PC-3 (cell line): ENCODE data around the gene SEL1L. TPM values are rescaled to one million over a fixed set of nuclear protein-coding genes. Genes with fewer than 3 reads are reported as not detected.

Experiments
- ATAC-seq: fragments of 200-7000 bp; cut with Tn5 transposase; 2 replicates; pipeline ENCODE4 v1.9.1; 2020; ENCODE audit warnings: mild to moderate bottlenecking, moderate library complexity
- BruUV-seq: library from RNA; stranded (reverse); fragments of 400-500 nt; replicated peaks from 2 replicates; lab custom pipeline; 2021; lab: Mats Ljungman, UMichigan
- CTCF ChIA-PET: fragments of 300-600 bp; sonication (Branson Sonifier 250); formaldehyde crosslinking; loops from one replicate; lab custom pipeline; 2022; ENCODE audit warnings: antibody characterized with exemption; lab: Charles Lee
- POLR2A ChIA-PET: fragments of 300-600 bp; sonication (Branson Sonifier 250); formaldehyde crosslinking; loops from one replicate; lab custom pipeline; 2022; ENCODE audit warnings: antibody characterized with exemption; ENCODE audit not compliant: unreplicated experiment; lab: Charles Lee
- DNase-seq: peaks from one replicate; pipeline ENCODE4 v3.0.0-alpha.2; 2015
- H2AFZ ChIP-seq: fragments of 300-600 bp; sonication (generic); 2 replicates; pipeline ENCODE4 v1.6.0; 2016; ENCODE audit warnings: antibody characterized with exemption, low read length
- H3F3A ChIP-seq: fragments of 300-600 bp; sonication (generic); one replicate; pipeline ENCODE4 v1.6.0; 2017; ENCODE audit warnings: antibody characterized with exemption, low read length, control low read depth, mild to moderate bottlenecking; ENCODE audit not compliant: unreplicated experiment
- H3K27ac ChIP-seq: fragments of 300-600 bp; sonication (generic); 2 replicates; pipeline ENCODE4 v1.5.1; 2016; ENCODE audit warnings: mild to moderate bottlenecking, low read length
- H3K27me3 ChIP-seq: fragments of 300-600 bp; sonication (generic); 2 replicates; pipeline ENCODE4 v1.6.1; 2016; ENCODE audit warnings: low read length, mixed read lengths
- H3K36me3 ChIP-seq: fragments of 300-600 bp; sonication (generic); 2 replicates; pipeline ENCODE4 v1.6.1; 2016; ENCODE audit warnings: low read depth, mixed run types, low read length, mixed read lengths
- H3K4me1 ChIP-seq: fragments of 300-600 bp; sonication (generic); 2 replicates; pipeline ENCODE4 v1.5.1; 2016; ENCODE audit warnings: low read length; ENCODE audit not compliant: insufficient read depth
- H3K4me2 ChIP-seq: fragments of 300-600 bp; sonication (generic); 2 replicates; pipeline ENCODE4 v1.6.0; 2016; ENCODE audit warnings: low read length
- H3K4me3 ChIP-seq: fragments of 300-600 bp; sonication (generic); 2 replicates; pipeline ENCODE4 v1.5.1; 2016; ENCODE audit warnings: mild to moderate bottlenecking, low read length, mixed read lengths
- H3K79me2 ChIP-seq: fragments of 300-600 bp; sonication (generic); 2 replicates; pipeline ENCODE4 v1.6.1; 2017; ENCODE audit warnings: low read length, mixed read lengths
- H3K9ac ChIP-seq: fragments of 300-600 bp; sonication (generic); 2 replicates; pipeline ENCODE4 v1.6.0; 2016; ENCODE audit warnings: mild to moderate bottlenecking, low read length
- H3K9me2 ChIP-seq: fragments of 300-600 bp; sonication (generic); replicated peaks from 2 replicates; pipeline ENCODE4 v1.6.1; 2016; ENCODE audit warnings: mixed run types, low read length, mixed read lengths
- H3K9me3 ChIP-seq: fragments of 300-600 bp; sonication (generic); 2 replicates; pipeline ENCODE4 v1.6.1; 2016; ENCODE audit warnings: low read length, mixed read lengths
- H4K20me1 ChIP-seq: fragments of 300-600 bp; sonication (generic); 2 replicates; pipeline ENCODE4 v1.6.1; 2016; ENCODE audit warnings: low read length, mixed read lengths
- EZH2 ChIP-seq: fragments of 300-600 bp; sonication (generic); IDR thresholded peaks from one replicate; pipeline ENCODE4 v1.6.1; 2017; ENCODE audit warnings: antibody characterized with exemption, mild to moderate bottlenecking, low read length; ENCODE audit not compliant: unreplicated experiment
- EZH2phosphoT487 ChIP-seq: fragments of 300-600 bp; sonication (generic); IDR thresholded peaks from 2 replicates; pipeline ENCODE4 v1.6.1; 2018; ENCODE audit warnings: mild to moderate bottlenecking, antibody characterized with exemption, low read length, borderline replicate concordance
- intact Hi-C: fragments of 100-400 bp; cut with micrococcal nuclease; formaldehyde crosslinking; loops from 2 replicates; pipeline ENCODE4 v1.9.0; 2023
- total RNA-seq: library from RNA; depleted of rRNA; stranded (reverse); fragments of >200 nt; gene quantifications from 2 replicates; pipeline ENCODE4 v1.2.3, GENCODE V29; 2014
- TF ChIP-seq, protein P1 (sequence below): fragments of 300-600 bp; sonication (generic); conservative IDR thresholded peaks from 2 replicates; pipeline ENCODE4 v1.5.1; 2017; ENCODE audit warnings: antibody characterized with exemption, low read depth, mild to moderate bottlenecking, low read length

The SEL1L gene
- total RNA-seq, 1 experiment from 2014 or later: 46.9 TPM

DNA sequence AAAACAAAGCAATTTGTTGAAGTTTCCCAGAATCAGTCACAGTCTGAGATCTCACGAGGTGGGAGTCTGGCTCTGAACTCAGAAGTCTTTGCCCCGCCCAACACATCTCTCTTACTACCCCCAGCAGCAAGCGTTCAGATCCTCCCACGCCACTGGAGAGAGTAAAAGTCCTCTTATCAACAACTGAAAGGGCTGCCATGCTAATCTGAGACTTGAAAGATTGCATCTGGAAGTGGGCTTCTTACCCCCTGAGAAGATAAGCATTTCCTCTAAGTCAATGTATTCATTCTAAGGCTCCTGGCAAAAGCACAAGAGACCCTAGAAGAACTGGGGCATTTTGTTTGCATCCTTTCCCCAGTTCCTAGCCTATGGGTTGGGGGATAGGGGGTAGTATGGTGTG, 99.4 kb downstream of the SEL1L start:
- Histone ChIP-seq H3K9ac (no peak overlapping the region), H3K27me3 (peaks cover 9% of the 10 kb centered on the region; the same call in 1 of the 2 replicates), H3K9me2 (no peaks in the 10 kb centered on the region), H3K4me3 (no peak overlapping the region), H3K9me3 (no peaks in the 10 kb centered on the region), H3K36me3 (no peaks in the 10 kb centered on the region), H3K79me2 (no peaks in the 10 kb centered on the region), H3F3A (no peaks in the 10 kb centered on the region), H3K27ac (no peak overlapping the region), H3K4me2 (no peak overlapping the region), H2AFZ (no peak overlapping the region), H3K4me1 (peaks cover 13% of the 10 kb centered on the region), H4K20me1 (no peaks in the 10 kb centered on the region)
- ChIA-PET CTCF (no interaction called here), POLR2A (no interaction called here)
- BruUV-seq: no TSS peak
- DNase-seq (no peak), ATAC-seq (no peak)
- intact Hi-C loops: no loop called here
- TF ChIP-seq EZH2 (no peak), EZH2phosphoT487 (no peak)
- TF ChIP-seq, protein P1, sequence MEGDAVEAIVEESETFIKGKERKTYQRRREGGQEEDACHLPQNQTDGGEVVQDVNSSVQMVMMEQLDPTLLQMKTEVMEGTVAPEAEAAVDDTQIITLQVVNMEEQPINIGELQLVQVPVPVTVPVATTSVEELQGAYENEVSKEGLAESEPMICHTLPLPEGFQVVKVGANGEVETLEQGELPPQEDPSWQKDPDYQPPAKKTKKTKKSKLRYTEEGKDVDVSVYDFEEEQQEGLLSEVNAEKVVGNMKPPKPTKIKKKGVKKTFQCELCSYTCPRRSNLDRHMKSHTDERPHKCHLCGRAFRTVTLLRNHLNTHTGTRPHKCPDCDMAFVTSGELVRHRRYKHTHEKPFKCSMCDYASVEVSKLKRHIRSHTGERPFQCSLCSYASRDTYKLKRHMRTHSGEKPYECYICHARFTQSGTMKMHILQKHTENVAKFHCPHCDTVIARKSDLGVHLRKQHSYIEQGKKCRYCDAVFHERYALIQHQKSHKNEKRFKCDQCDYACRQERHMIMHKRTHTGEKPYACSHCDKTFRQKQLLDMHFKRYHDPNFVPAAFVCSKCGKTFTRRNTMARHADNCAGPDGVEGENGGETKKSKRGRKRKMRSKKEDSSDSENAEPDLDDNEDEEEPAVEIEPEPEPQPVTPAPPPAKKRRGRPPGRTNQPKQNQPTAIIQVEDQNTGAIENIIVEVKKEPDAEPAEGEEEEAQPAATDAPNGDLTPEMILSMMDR: no peak

DNA sequence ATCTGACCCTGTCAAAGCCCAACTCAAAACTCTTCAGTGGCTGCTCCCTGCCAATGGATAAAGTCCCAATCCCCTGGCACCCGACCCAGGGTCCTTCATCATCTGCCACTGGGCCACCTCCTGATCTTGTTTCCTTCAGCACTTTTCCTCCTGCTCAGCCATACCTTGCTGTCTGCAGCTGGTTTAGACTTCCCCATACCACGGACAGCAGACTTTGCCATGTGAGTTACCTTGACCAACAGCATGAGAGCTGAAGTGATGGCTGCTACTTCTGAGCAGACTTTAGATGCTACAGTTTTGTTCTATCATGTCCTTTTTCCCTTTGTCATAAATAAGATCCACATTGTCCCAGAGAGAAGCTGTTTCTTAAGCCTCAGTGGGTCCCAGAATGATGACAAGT, 100.3 kb downstream of the SEL1L start:
- Histone ChIP-seq H3K27me3 (peaks cover 9% of the 10 kb centered on the region; the same call in 1 of the 2 replicates), H4K20me1 (no peaks in the 10 kb centered on the region), H3K27ac (no peak overlapping the region), H3K9me3 (no peaks in the 10 kb centered on the region), H3K79me2 (no peaks in the 10 kb centered on the region), H3K4me3 (no peak overlapping the region), H3K9me2 (no peaks in the 10 kb centered on the region), H3K4me2 (no peak overlapping the region), H2AFZ (no peak overlapping the region), H3K9ac (no peak overlapping the region), H3K36me3 (no peaks in the 10 kb centered on the region), H3K4me1 (peaks cover 13% of the 10 kb centered on the region), H3F3A (no peaks in the 10 kb centered on the region)
- DNase-seq: no peak
- BruUV-seq: no TSS peak
- ATAC-seq: no peak
- intact Hi-C loops: no loop called here
- POLR2A ChIA-PET: interaction anchor here (0.6 kb wide), 1 partner anchor 20 kb away, joined by 3 read pairs; no protein-coding TSS in a partner anchor
- TF ChIP-seq, protein P1: no peak
- TF ChIP-seq EZH2phosphoT487 (no peak), EZH2 (no peak)
- CTCF ChIA-PET: no interaction called here

DNA sequence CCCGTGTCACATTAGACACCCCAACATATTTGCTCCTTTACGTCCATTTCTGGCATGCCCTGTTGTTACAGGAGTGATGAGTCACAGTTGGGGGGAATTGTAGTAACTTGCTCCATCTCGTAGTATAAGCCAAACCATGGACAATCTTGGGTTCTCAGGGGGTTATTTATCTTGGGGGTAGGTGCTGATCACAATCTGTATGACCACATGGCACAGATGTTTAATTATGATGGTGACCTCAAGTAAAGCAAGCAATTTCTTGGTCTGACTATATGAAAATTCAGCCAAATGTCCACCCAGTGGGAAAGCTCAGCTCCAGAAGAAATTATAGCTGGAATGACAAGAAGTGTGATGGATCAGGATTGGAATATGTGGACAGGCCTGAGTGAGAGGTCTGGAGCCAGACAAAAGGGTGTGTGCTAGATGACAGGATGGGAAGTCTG, 101.4 kb downstream of the SEL1L start:
- H3K9ac ChIP-seq: no peak overlapping the region
- ChIA-PET CTCF (no interaction called here), POLR2A (no interaction called here)
- peaks cover 13% of the 10 kb centered on the region for H3K4me1 ChIP-seq
- H3K4me3 ChIP-seq: no peak overlapping the region
- H3K9me3 ChIP-seq: no peaks in the 10 kb centered on the region
- peaks cover 7% of the 10 kb centered on the region; the same call in 1 of the 2 replicates for H3K27me3 ChIP-seq
- H4K20me1 ChIP-seq: no peaks in the 10 kb centered on the region
- BruUV-seq: no TSS peak
- ATAC-seq (no peak), DNase-seq (no peak)
- H3K79me2 ChIP-seq: no peaks in the 10 kb centered on the region
- H3K4me2 ChIP-seq: no peak overlapping the region
- H3F3A ChIP-seq: no peaks in the 10 kb centered on the region
- TF ChIP-seq EZH2phosphoT487 (no peak), EZH2 (no peak)
- TF ChIP-seq, protein P1: no peak
- intact Hi-C loops: no loop called here
- no peak overlapping the region for H2AFZ ChIP-seq
- no peak overlapping the region for H3K27ac ChIP-seq
- no peaks in the 10 kb centered on the region for H3K36me3 ChIP-seq
- H3K9me2 ChIP-seq: no peaks in the 10 kb centered on the region
